T-helper 2 cell (primary cell): ENCODE data around the gene RPL36.
"Not testable (repeated sequence)": the region's sequence is repeated elsewhere in the genome, so short reads cannot be mapped to it uniquely, and the experiment has no call there.

ENCODE experiments used
- DNase-seq, 5 experiments: peaks; one replicate each; pipeline versions ENCODE4 v3.0.0 to v3.0.0-alpha.2; 2012 to 2022

RPL36 gene

DNA sequence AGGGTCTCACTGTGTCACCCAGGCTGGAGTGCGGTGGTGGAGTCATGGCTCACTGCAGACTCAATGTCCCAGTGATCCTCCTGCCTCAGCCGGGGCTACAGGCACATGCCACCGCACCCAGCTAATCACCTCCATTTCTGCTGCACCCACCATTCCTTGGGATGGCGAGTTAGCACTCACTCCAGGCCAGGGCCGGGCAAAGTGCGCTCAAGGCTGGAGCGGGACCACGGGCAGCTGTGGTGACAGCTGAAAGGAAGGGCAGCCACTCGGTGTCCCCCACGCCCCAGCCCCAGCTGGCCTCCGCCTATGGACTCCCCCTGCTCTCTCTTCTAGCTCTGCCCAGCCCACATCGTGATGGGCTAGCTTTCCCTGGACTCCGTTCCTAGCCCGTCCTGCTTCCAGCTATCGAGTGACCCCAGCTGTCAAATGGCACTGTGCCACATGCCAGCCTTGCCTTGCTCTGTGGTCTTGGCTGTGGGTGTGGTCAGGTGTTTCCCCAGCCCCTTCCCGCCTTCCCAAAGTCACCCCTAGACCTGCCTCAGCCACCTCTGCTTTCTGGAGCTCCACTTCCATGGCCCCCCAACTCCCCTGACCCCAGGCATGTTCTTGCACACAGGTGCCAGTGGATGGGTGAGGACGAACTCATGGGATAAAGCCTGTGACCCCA, 13.9 kb upstream of the RPL36 start:
- DNase-seq = no peak

GRCh38 chr19:5676772-5677105, 13.4 kb upstream of the RPL36 start:
- no peak for DNase-seq

GRCh38 chr19:5677136-5677535, 13.0 kb upstream of the RPL36 start:
- DNase-seq = no peak

- no peak for DNase-seq
These were observed 12.5 kb upstream of the RPL36 start for GRCh38 chr19:5677580-5677979.

DNA sequence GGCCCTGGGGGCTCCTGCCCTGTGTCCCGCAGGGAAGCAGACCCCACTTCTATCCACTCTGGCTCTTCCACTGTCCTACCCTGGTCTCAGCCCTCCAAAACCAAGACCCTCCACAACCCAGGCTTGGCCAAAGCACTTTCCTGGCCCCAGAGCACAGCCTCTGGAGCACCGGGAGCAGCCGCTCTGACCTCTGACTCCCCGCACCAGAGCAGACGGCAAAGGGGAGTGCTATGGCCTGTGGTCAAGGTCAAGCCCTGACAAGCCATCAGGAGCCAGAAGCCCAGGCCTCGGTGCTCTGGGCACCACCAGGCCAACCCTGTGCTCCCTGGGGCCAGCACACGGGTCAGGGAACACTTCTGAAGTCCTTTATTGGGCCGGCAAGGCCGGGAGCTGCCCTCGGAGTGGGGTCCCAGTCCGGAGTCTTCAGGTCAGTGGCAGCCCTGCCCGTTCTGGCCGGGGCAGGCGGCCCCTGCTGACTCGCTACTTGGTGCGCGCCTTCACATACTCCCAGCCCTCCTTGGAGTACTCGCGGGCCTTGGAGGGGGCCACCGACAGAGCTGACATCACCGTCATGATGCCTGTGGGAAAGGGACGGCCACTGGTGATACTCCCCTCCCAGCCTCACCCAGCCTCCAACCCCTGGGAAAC, 11.9 kb upstream of the RPL36 start:
- no peak for DNase-seq

- DNase-seq = no peak
These were observed 10.6 kb upstream of the RPL36 start for GRCh38 chr19:5679289-5680083.

GRCh38 chr19:5680084-5680436, 10.0 kb upstream of the RPL36 start:
- DNase-seq = no peak

DNA sequence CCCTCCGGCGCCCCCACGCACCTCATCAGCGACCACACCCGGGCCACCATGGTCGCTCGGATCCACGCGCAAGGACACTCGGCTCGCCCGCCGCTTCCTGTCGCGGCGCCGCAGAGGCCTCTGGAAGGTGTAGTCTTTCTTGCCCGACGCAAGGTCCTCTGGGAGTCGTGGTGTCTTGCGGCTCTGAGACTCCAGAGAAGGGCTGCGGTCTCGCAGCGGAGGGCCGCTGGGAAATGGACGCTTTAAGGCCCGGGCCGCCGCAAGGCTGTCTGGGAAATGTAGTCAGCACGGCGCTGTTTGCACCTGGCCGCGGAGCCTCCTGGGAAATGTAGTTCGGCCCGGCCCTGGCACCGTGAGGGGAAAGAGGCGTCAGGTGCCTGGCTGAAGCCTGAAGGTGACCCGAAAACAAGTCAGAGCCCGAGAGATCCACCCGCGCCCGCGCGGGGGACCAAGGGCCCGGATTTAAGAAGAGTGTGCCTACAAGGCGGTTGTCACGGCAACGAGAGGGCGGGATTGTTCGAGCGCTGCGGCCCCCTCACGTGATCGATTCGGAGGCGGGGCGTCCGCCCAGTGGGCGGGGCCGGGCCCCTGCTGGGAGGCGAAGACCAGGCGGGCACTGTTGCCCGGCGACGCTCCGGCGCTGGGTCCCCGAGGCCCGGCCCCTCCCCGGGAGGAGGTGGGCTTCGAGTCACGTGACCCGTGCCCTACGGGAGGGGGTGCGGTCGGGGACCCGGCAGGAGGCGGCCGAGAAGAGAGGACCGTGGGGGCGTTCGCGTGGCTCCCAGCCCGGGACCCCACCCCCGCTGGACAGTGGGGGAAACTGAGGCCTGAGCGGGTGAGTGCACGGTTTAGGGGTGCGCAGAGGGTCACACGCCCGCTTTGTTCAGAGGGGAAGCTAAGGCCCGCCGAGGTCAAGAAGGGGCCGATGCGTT, 9.4 kb upstream of the RPL36 start, which contains the start of the genes HSD11B1L and MICOS13:
Gene HSD11B1L, plus strand, starts transcription at position 591 of the 932 bp plus-strand sequence. CDS start 3,806 bp downstream, outside the sequence.
Gene MICOS13, minus strand, starts transcription at position 80 of the 932 bp plus-strand sequence. Its CDS starts 30 bp downstream, at position 50.
- peak; percentile 93 to 100 (median 98) for DNase-seq

DNA sequence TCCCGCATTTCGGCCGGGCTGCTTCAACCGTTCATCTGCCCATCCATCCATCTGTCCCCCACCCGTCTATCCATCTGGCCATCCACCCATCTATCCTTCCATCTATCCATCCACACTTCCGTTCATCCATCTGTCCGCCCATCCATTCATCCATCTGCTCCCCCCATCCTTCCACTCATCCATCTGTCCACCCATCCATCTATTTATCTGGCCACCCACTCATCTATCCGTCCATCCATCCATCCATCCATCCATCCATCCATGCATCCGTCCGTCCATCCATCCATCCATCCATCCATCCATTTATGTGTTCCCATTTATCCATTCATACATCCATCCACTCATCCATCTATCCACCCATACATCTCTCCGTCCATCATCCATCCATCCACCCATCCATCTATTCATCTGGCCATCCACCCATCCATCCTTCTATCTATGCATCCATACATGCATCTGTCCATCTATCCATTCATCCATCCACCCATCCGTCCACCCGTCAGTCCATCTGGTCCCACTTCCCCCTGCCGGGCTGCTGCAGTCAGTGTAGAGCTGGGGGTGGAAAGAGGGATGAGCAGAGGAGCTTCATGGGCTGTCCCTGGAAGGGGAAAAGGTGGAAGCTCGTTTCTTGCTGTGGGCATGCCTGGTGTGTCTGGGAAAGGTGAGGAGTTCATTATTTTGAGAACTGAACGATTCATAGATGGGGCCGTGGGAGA, 8.5 kb upstream of the RPL36 start:
- DNase-seq = no peak

DNA sequence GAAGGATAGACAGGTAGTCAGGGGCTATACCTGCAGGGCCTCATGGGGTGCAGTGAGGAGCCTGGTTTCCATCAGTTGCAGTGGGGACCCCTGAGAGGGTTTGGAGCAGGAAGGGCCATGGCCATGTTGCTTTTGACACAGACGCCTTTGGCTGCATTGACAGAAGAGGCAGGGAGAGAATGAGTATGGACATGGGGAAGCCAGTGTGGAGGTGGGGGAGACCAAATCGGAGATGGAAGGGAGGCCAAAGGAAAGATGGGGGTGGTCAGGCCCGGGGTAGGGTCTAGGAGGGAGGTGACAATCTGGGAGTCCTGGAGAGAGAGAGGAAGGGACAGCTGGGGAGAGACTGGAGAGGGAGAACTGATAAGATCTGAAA, 8.0 kb upstream of the RPL36 start:
- DNase-seq = no peak

GRCh38 chr19:5683177-5683886, 6.8 kb upstream of the RPL36 start:
- no peak for DNase-seq

DNA sequence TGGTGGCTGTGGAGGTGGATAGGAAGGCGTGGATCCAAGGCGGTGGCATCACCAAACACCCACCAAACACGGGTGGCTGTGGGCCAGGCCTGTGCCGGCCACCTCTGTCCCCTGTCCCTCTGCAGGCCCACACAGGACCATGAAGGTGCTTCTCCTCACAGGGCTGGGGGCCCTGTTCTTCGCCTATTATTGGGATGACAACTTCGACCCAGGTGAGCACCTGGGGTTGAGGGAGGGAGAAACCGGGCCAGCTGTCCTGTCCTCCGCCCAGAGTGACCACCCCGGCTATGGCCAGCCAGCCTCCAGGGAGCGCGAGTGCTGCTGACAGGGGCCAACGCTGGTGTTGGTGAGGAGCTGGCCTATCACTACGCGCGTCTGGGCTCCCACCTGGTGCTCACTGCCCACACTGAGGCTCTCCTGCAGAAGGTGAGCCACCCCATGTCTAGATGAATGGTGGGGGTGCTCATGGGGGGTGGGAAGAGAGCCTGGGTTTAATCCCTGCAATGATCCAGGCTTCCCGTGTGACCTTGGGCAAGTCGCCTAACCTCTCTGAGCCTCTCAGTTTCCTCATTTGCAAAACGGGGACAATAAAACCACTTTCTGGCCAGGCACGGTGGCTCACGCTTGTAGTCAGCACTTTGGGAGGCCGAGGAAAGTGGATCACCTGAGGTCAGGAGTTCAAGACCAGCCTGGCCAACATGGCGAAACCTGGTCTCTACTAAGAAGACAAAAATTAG, 5.2 kb upstream of the RPL36 start:
- DNase-seq = no peak

- DNase-seq = no peak
These were observed 3.8 kb upstream of the RPL36 start for GRCh38 chr19:5686326-5686646.

- peak; percentile 87 to 98 (median 91) for DNase-seq
These were observed 3.3 kb upstream of the RPL36 start for GRCh38 chr19:5686647-5687359.

GRCh38 chr19:5687360-5688198, 2.5 kb upstream of the RPL36 start:
- no peak for DNase-seq

- DNase-seq = not testable (repeated sequence)
These were observed 1.7 kb upstream of the RPL36 start for GRCh38 chr19:5688262-5688881.

- peak in 4 of 5 experiments; percentile 15 to 52 (median 40) for DNase-seq
These were observed 1.1 kb downstream of the RPL36 start for GRCh38 chr19:5690955-5691821.
